Activated T-cell treated with anti-CD3 and anti-CD28 coated beads, Interleukin-2, amount 50 U/mL, for 4 hours (primary cell): ENCODE results near the gene MKRN2OS. TPM values are rescaled to one million over a fixed set of nuclear protein-coding genes. Genes with fewer than 3 reads are reported as not detected.

Experiments
- ATAC-seq, 2 donors: fragments of 200-7000 bp; cut with Tn5 transposase; one replicate each; pipeline ENCODE4 v1.10.0; 2021
- DNase-seq: peaks from one replicate; pipeline ENCODE4 v3.0.0-alpha.2; 2020
- H3K27me3 Mint-ChIP-seq: one replicate; pipeline ENCODE4 v1.8.0; 2021; ENCODE audit warnings: low read depth, mixed read lengths
- H3K36me3 Mint-ChIP-seq: one replicate; pipeline ENCODE4 v1.8.0; 2022; ENCODE audit warnings: mixed read lengths; ENCODE audit not compliant: insufficient read depth
- H3K4me1 Mint-ChIP-seq: one replicate; pipeline ENCODE4 v1.8.0; 2021; ENCODE audit warnings: low read depth, mixed read lengths
- H3K4me3 Mint-ChIP-seq: one replicate; pipeline ENCODE4 v1.8.0; 2021; ENCODE audit warnings: mild to moderate bottlenecking, moderate library complexity, mixed read lengths
- H3K9me3 Mint-ChIP-seq: one replicate; pipeline ENCODE4 v1.8.0; 2021; ENCODE audit warnings: mixed read lengths
- total RNA-seq, 3 donors: library from RNA; stranded (reverse); gene quantifications; one replicate each; pipeline ENCODE4 v1.2.1, GENCODE V29; 2021

The MKRN2OS gene, protein sequence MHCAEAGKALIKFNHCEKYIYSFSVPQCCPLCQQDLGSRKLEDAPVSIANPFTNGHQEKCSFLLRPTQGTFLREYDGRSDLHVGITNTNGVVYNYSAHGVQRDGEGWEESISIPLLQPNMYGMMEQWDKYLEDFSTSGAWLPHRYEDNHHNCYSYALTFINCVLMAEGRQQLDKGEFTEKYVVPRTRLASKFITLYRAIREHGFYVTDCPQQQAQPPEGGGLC
- not detected for total RNA-seq

DNA sequence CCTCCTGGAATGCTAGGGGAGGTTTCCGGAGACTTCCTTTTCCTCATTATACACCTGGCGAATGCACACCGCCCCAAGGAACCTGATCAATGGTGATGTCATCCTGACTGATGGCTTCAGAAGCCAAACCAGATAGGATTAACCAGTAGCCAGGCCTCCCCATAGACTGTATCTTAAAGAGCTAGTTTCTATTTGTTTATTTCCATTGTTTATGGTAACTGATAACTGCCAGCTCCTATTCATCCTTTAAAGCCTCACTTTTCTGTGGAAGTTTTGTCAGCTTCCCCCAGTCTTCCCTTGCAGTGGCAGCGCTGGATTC, at the start of gene MKRN2OS:
Gene MKRN2OS, minus strand, starts transcription at position 27 of the 319 bp plus-strand sequence. CDS start 35 bp downstream, outside the sequence.
- no peaks in the 10 kb centered on the region for H3K9me3 Mint-ChIP-seq
- ATAC-seq (no peak), DNase-seq (no peak)
- H3K4me1 Mint-ChIP-seq: no peaks in the 10 kb centered on the region
- no peak within 1 kb of the TSS for H3K4me3 Mint-ChIP-seq
- peaks cover 5% of the 10 kb centered on the region for H3K27me3 Mint-ChIP-seq
- H3K36me3 Mint-ChIP-seq: peaks cover 2% of the 10 kb centered on the region

DNA sequence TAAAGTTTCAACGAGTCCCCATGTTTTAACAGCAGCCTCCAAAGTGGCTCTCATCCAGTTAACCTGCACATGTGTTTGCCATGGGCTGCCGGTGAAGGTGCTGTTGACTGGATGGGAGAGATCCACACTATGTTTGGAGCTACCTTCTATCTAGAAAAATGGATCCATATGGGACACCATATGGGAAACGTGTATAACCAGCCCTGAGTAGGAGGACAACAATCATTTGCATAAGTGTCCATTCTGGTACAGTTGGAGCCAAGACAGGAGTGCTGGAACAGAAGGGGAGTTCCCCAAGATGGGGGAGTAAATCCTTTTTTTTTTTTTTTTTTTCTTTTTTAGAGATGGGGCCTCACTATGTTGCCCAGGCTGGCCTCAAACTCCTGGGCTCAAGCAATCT, 48.2 kb upstream of the MKRN2OS start:
- Mint-ChIP-seq H3K9me3 (no peaks in the 10 kb centered on the region), H3K4me1 (no peaks in the 10 kb centered on the region), H3K27me3 (no peaks in the 10 kb centered on the region), H3K4me3 (no peak overlapping the region), H3K36me3 (peaks cover 46% of the 10 kb centered on the region)
- no peak for DNase-seq
- ATAC-seq: no peak

DNA sequence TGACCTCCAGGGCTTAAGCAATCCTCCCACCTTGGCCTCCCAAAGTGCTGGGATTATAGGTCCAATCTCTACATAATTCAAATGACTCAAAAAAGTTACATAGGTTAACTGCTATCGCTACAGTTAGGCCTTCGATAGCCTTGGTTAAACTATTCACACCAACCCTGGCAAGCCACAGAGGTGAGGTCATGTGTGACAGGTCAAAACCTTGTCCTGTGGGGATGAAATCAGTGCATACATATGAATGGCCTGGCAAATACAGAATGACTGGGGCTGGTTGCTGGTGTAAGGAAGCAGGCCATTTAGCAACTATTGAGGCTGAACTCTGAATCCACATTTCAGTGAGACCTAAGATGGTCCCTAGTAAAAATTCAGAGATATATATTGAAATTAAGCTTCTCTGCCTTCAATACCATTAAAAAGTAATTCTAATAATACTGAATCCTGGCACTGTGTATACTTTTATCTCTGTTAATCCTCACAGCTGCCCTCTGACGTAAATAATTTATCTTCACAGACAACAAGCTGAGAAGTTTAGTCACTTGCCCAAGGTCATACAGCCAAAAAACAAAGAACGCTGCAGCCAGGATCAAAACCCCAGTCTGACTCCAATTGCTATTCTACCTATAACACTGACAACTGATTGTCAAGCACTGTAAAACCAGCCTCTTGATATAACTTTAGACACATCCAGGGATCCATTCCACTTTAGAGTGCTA, 46.9 kb upstream of the MKRN2OS start:
- Mint-ChIP-seq H3K36me3 (peaks cover 50% of the 10 kb centered on the region), H3K27me3 (no peaks in the 10 kb centered on the region), H3K4me3 (no peak overlapping the region), H3K4me1 (no peaks in the 10 kb centered on the region), H3K9me3 (no peaks in the 10 kb centered on the region)
- no peak for DNase-seq
- no peak for ATAC-seq

DNA sequence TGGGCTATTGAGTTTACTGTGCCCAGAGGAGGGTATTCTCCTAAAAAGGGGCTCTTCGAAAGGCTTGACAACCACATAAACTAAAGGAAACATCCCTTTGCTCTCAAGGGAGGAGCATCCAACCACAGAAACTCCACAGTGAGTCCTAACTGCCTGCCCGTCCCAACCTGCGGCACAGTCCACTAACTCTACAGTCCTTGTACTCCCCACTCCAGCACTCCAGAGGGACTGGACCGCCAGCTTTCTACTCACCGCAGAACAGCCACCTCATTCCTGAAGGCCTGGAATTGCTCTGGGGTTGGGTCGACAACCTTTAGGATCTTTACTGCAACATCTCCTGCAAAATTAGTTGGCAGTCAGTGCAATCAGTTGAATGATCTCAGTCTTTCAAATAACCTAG, 46.2 kb upstream of the MKRN2OS start:
- DNase-seq (no peak), ATAC-seq (no peak)
- Mint-ChIP-seq H3K36me3 (peaks cover 50% of the 10 kb centered on the region), H3K4me3 (no peak overlapping the region), H3K27me3 (no peaks in the 10 kb centered on the region), H3K9me3 (no peaks in the 10 kb centered on the region), H3K4me1 (no peaks in the 10 kb centered on the region)

DNA sequence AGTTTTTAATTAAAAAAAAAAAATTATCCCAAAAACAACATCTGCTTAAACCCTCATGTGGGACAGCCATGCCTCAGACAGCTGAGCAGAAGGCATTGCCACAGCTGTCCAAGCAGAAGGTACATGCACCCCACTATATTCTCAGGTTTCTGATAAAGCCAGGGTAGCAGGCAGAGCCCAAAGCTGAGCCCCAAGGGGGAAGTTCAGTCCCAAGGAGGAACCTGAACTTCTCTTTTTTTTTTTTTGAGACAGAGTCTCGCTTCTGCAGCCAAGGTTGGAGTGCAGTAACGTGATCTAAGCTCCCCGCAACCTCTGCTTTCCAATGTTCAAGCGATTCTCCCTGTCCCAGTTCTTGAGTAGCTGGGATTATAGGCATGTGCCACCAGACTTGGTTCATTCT, 44.8 kb upstream of the MKRN2OS start:
- peaks cover 54% of the 10 kb centered on the region for H3K36me3 Mint-ChIP-seq
- H3K4me1 Mint-ChIP-seq: no peaks in the 10 kb centered on the region

DNA sequence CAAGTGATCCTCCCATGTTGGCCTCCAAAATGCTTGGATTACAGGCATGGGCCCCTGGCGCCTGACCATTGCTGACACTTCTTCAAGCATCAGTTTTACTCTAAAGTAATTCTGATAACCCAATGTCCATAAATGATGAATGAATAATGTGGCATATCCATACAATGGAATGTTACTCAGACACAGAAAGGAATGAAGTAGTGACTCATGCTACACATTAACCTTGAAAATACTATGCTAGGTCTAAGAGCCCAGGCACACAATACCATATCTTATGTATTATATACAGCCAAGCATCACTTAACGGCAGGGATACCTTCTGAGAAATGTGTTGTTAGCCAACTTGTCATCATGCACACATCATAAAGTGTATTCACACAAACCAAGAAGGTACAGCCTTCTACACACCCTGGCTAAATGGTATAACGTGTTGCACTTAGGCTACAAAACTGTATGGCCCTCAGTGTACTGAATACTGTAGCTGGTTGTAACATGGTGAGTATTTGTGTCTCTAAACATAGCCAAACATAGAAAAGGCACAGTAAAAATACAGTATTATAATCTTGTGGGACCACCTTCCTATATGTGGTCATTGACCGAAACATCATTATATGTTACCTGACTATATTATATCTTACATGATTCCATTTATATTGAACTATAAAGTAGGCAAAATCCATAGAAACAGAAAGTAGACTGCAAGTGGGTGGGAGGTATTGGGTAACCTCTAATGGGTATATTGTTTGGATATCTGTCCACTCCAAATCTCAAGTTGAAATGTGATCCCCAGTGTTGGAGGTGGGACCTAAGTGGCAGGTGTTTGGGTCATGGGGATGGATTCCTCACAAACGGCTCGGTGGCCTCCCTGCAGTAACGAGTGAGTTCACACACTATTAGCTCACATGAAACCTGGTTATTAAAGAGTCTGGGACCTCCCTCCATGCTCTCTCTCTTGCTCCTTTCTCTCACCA, 43.0 kb upstream of the MKRN2OS start:
- no peak for ATAC-seq
- Mint-ChIP-seq H3K4me3 (no peak overlapping the region), H3K36me3 (peaks cover 48% of the 10 kb centered on the region), H3K4me1 (no peaks in the 10 kb centered on the region), H3K27me3 (no peaks in the 10 kb centered on the region), H3K9me3 (no peaks in the 10 kb centered on the region)
- no peak for DNase-seq

More for the DNA sequence above, 44.8 kb upstream of the MKRN2OS start:
- Mint-ChIP-seq H3K27me3 (no peaks in the 10 kb centered on the region), H3K4me3 (no peak overlapping the region), H3K9me3 (no peaks in the 10 kb centered on the region)
- DNase-seq (no peak), ATAC-seq (no peak)

DNA sequence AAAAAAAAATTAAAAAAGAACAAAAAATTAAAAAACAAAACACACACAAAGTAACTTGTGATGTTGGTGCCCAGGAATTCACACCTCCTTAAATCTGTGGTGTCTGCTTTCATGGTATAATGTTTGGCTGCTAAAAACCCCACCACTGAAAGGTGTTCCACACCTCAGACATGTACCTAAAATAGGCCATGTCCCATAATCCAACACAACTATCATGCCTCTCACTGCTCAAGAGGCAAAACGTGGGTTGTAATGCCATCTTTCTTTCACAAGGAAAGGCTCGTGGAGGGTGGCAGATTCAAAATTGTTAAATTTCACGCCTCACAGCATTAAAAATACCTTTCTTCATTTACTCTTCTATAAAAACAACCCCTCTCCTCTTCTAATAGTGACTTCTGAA, 41.1 kb upstream of the MKRN2OS start:
- Mint-ChIP-seq H3K4me1 (no peaks in the 10 kb centered on the region), H3K9me3 (no peaks in the 10 kb centered on the region), H3K36me3 (peaks cover 43% of the 10 kb centered on the region), H3K4me3 (no peak overlapping the region), H3K27me3 (no peaks in the 10 kb centered on the region)
- DNase-seq: no peak
- no peak for ATAC-seq

DNA sequence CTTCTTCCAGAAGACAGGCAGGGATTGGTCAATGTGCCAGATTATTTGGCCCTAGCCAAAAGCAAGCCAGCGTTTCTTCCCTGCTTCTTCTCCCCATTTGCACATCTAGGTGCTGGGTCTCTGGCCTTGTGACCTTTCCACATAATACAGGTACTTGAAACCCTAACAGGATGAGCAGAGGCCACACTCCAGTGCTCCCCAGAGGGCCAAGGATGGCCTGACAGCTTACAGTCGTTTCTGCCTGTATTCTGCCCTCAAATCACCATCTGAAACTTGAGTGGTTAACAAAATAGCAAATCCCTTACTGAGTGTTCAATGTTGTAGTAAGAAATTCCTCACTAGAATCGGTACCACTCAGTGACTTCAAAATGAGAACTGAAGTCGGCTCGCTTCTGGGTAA, 40.7 kb upstream of the MKRN2OS start:
- H3K36me3 Mint-ChIP-seq: peaks cover 44% of the 10 kb centered on the region
- H3K4me1 Mint-ChIP-seq: no peaks in the 10 kb centered on the region

DNA sequence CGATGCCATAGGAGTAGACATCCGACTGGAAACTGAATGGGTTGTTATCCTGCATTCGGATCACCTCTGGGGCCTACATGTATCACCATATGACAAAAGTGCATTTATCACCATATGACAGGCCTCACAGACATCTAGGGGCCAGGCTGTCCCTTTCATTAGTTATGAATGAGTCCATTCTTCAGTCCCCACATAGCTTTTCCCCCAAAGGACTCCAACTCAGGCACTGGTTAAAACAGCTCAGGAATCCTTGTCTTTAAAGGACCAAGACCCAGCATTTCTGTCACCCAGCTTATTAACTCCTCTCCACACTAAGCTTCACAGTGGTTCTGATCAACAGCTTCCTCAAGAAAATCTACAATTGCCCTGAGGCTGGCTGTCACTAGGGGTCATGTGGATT, 39.9 kb upstream of the MKRN2OS start:
- no peak overlapping the region for H3K4me3 Mint-ChIP-seq
- peaks cover 42% of the 10 kb centered on the region for H3K36me3 Mint-ChIP-seq
- ATAC-seq (no peak), DNase-seq (no peak)
- H3K27me3 Mint-ChIP-seq: no peaks in the 10 kb centered on the region
- no peaks in the 10 kb centered on the region for H3K9me3 Mint-ChIP-seq
- H3K4me1 Mint-ChIP-seq: no peaks in the 10 kb centered on the region

More for the DNA sequence above, 40.7 kb upstream of the MKRN2OS start:
- DNase-seq (no peak), ATAC-seq (no peak)
- Mint-ChIP-seq H3K9me3 (no peaks in the 10 kb centered on the region), H3K27me3 (no peaks in the 10 kb centered on the region), H3K4me3 (no peak overlapping the region)

DNA sequence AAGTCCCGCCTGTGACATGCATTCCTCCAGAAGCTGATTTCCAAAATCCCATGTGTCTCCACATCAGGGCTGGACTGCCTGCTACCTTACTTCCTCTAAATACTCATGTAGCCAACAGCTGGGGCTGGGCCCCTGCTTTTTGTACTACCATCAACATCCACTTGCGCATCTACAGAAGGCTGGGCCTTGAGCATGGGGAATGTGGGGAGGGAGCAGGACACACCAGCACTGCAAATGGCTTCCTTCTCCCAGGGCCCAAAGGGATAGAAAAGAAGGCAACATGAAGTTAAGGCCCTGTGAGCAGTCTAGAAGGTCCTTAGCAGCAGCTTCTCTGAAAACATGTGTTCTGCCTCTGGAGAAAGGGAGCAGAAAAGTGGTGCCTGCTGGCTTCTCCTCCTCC, 38.8 kb upstream of the MKRN2OS start:
- no peak for DNase-seq
- Mint-ChIP-seq H3K4me1 (no peaks in the 10 kb centered on the region), H3K27me3 (no peaks in the 10 kb centered on the region), H3K4me3 (no peak overlapping the region), H3K36me3 (peaks cover 47% of the 10 kb centered on the region), H3K9me3 (no peaks in the 10 kb centered on the region)
- ATAC-seq: no peak

DNA sequence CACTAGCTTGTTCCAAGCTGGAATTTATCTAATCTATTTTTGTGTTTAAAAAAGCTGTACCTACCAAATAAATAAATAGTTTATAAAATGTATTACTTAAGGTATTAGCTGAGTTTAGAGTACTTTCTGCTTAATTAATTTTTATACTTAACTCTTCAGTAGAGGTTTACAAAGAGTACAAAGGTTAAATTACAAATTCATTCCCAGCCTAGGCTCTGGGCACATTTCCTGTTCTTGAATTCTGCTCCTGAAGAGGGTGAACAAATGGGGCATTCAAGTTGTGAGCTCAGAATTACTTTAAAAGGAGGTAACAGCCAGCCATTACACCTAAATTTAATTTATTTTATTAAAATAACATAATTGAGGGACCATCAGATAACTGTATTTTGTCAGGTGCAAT, 38.0 kb upstream of the MKRN2OS start:
- DNase-seq: no peak
- no peak overlapping the region for H3K4me3 Mint-ChIP-seq
- no peaks in the 10 kb centered on the region for H3K27me3 Mint-ChIP-seq
- ATAC-seq: no peak
- no peaks in the 10 kb centered on the region for H3K9me3 Mint-ChIP-seq
- peaks cover 45% of the 10 kb centered on the region for H3K36me3 Mint-ChIP-seq
- no peaks in the 10 kb centered on the region for H3K4me1 Mint-ChIP-seq

DNA sequence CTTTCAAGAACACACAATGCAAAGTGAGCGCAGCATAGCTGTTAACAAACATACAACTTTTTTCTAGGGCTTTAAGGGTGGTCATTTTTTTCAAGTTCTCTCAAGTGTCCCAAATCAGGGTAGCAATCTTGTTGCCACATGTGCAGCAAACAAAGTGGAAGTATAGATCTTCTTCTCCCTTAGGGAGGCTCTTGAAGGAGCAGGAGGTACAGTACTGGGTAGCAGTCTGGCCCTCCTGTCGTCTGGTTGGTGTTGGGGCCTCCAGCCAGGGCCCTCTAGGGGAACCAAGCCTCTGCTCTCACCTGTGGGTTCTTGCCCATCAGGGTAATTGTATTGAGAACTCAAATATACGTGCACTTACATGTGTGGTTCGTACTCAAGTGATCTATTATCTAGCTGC, 37.4 kb upstream of the MKRN2OS start:
- peaks cover 48% of the 10 kb centered on the region for H3K36me3 Mint-ChIP-seq
- no peaks in the 10 kb centered on the region for H3K27me3 Mint-ChIP-seq
- no peaks in the 10 kb centered on the region for H3K4me1 Mint-ChIP-seq
- ATAC-seq (no peak), DNase-seq (no peak)
- H3K4me3 Mint-ChIP-seq: no peak overlapping the region
- H3K9me3 Mint-ChIP-seq: no peaks in the 10 kb centered on the region

DNA sequence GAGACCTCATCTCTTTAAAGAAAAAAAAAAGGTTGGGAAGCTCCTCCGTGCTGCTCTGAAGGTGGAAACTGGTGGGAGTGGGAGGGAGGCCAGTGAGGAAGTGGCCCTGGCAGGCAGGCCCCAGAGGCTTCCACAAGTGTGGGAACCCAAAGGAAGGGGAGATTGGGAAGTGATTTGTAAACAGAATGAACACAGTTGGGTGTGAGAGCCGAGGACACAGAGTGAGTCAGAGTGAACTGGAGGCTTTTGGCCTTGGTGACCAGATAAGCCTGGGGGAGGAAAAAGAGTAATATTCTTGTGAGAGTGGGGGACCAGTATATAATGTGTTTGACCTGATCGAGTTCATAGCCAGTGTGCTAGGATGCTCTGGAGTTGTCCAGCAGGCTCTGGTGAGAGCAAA, 34.6 kb upstream of the MKRN2OS start:
- H3K36me3 Mint-ChIP-seq: peaks cover 59% of the 10 kb centered on the region

DNA sequence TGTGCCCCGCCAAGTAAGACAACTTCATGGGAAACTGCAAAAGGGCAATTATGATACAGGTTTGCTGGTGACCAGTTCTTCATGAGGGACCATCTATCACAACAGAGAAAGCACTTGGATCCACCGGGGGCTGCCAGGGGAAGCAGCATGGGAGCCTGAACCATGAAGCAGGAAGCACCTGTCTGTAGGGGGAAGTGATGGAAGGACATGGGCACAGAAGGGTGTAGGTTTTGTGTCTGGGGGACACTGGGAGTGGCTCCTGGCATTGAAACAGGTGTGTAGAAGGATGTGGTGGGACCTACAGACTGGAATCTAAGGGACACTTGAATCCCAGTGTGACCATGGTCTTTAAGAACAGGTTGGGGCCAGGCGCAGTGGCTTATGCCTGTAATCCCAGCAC, 34.2 kb upstream of the MKRN2OS start:
- H3K4me3 Mint-ChIP-seq: no peak overlapping the region
- H3K36me3 Mint-ChIP-seq: peaks cover 59% of the 10 kb centered on the region
- no peaks in the 10 kb centered on the region for H3K4me1 Mint-ChIP-seq
- H3K27me3 Mint-ChIP-seq: no peaks in the 10 kb centered on the region
- peaks cover 9% of the 10 kb centered on the region for H3K9me3 Mint-ChIP-seq
- no peak for DNase-seq
- ATAC-seq: no peak

More for the DNA sequence above, 34.6 kb upstream of the MKRN2OS start:
- Mint-ChIP-seq H3K27me3 (no peaks in the 10 kb centered on the region), H3K4me1 (no peaks in the 10 kb centered on the region), H3K9me3 (peaks cover 9% of the 10 kb centered on the region), H3K4me3 (no peak overlapping the region)
- ATAC-seq (no peak), DNase-seq (no peak)
